Esophagus muscularis mucosa (tissue), 4 donors: ENCODE results near the gene CTDNEP1. TPM values are rescaled to one million over a fixed set of nuclear protein-coding genes. Genes with fewer than 3 reads are reported as not detected.
A peak's percentile ranks its signal among the peaks of the same experiment; 100 is the strongest.

ENCODE experiments used
- DNase-seq: peaks from one replicate; pipeline ENCODE4 v3.0.0-alpha.2; 2017; ENCODE audit errors: extremely low spot score
- H3K27ac ChIP-seq, 4 donors: fragments of 200-600 bp; sonication (generic); replicated peaks in 1 of 4; 1 replicate in 3 of 4; 2 replicates in 1 of 4; pipeline ENCODE4 v1.5.1; 2016 to 2019; ENCODE audit warnings: mild to moderate bottlenecking in 1 of 4
- H3K27me3 ChIP-seq, 4 donors: fragments of 200-600 bp; sonication (generic); one replicate each; pipeline versions ENCODE4 v1.5.1 to v1.6.0; 2016 to 2019
- H3K36me3 ChIP-seq, 4 donors: fragments of 200-600 bp; sonication (generic); one replicate each; pipeline ENCODE4 v1.5.1; 2016 to 2019
- H3K4me1 ChIP-seq, 4 donors: fragments of 200-600 bp; sonication (generic); one replicate each; pipeline ENCODE4 v1.5.1; 2016 to 2019
- H3K4me3 ChIP-seq, 4 donors: fragments of 200-600 bp; sonication (generic); 1 replicate in 2 of 4; 2 replicates in 2 of 4; pipeline ENCODE4 v1.5.1; 2016 to 2019; ENCODE audit warnings: mild to moderate bottlenecking in 4 of 4, moderate library complexity in 1 of 4
- H3K9me3 ChIP-seq, 4 donors: fragments of 200-600 bp; sonication (generic); 1 replicate in 3 of 4; 2 replicates in 1 of 4; pipeline ENCODE4 v1.5.1; 2016 to 2019
- CTCF ChIP-seq, 3 experiments: fragments of 200-600 bp in 2 of 3; fragments of 450-650 bp in 1 of 3; sonication (generic) in 2 of 3; IDR thresholded peaks; one replicate each; pipeline ENCODE4 v1.5.1; 2017 to 2019; ENCODE audit warnings: antibody characterized with exemption in 3 of 3, mild to moderate bottlenecking in 2 of 3, moderate library complexity in 1 of 3
- EP300 ChIP-seq: sonication (generic); formaldehyde crosslinking; IDR thresholded peaks from one replicate; pipeline ENCODE4 v1.6.1; 2017; ENCODE audit warnings: antibody characterized with exemption
- POLR2A ChIP-seq: fragments of 450-650 bp; IDR thresholded peaks from one replicate; pipeline ENCODE4 v1.6.1; 2017; ENCODE audit warnings: antibody characterized with exemption, moderate library complexity, mild to moderate bottlenecking, low read depth
- POLR2AphosphoS5 ChIP-seq, 2 donors: sonication (generic); formaldehyde crosslinking; IDR thresholded peaks; one replicate each; pipeline ENCODE4 v1.6.1; 2017; ENCODE audit warnings: antibody characterized with exemption in 2 of 2
- WGBS: methylation state at CpG from one replicate; pipeline ENCODE4 v1.1.5; 2018; 5-methylcytosine and 5-hydroxymethylcytosine counted together
- intact Hi-C: fragments of 100-400 bp; cut with DNase I; formaldehyde crosslinking; loops from one replicate; pipeline ENCODE4 v1.15.1; 2023
- total RNA-seq, 4 donors: library from RNA; depleted of rRNA; stranded (reverse); fragments of >200 nt; gene quantifications; one replicate each; pipeline versions ENCODE4 v1.1.0 to v1.2.1, GENCODE V29; 2016

The CTDNEP1 gene
- total RNA-seq, 4 donors from 2014 or later: 41.5 to 66.5 (median 46.6) TPM

GRCh38 chr17:7262192-7262934 lies 10.8 kb upstream of the CTDNEP1 start, which contains the start of gene CLDN7:
TSS of gene CLDN7 (minus strand) at chr17:7262478. CDS start at chr17:7262043, 435 bp downstream.
- Histone ChIP-seq H3K27ac (peak within 1 kb of the TSS in 2 of 4 donors; percentile 10 to 24), H3K36me3 (peaks cover 19 to 25% (median 23%) of the 10 kb centered on the region in 4 donors), H3K4me3 (peak within 1 kb of the TSS; percentile 44 to 64 (median 52)), H3K9me3 (no peaks in the 10 kb centered on the region), H3K27me3 (peaks cover 17 to 63% (median 37%) of the 10 kb centered on the region in 4 donors), H3K4me1 (peaks cover 25 to 40% (median 30%) of the 10 kb centered on the region in 4 donors)
- TF ChIP-seq CTCF (IDR thresholded peaks at IDR 0.05): no peak
- no peak for TF ChIP-seq EP300
- no peak for TF ChIP-seq POLR2A
- TF ChIP-seq POLR2AphosphoS5 (IDR thresholded peaks at IDR 0.05): no peak
- WGBS: 8% methylated on average over 48 of the region's 64 CpGs
- no peak for DNase-seq
- intact Hi-C loops: no loop called here

- peaks cover 17 to 60% (median 36%) of the 10 kb centered on the region in 4 donors for H3K27me3 ChIP-seq
- peak overlapping the region in 1 of 4 donors; percentile 10 for H3K27ac ChIP-seq
- no peaks in the 10 kb centered on the region for H3K9me3 ChIP-seq
- no peak for DNase-seq
- H3K4me3 ChIP-seq: peak overlapping the region; percentile 44 to 64 (median 52)
- H3K4me1 ChIP-seq: peaks cover 25 to 40% (median 30%) of the 10 kb centered on the region in 4 donors
- TF ChIP-seq EP300 (no peak), POLR2A (no peak), POLR2AphosphoS5 (IDR thresholded peaks at IDR 0.05) (no peak), CTCF (IDR thresholded peaks at IDR 0.05) (no peak)
- 16% methylated on average over 7 of the region's 71 CpGs for WGBS
- H3K36me3 ChIP-seq: peaks cover 22 to 33% (median 31%) of the 10 kb centered on the region in 4 donors
- intact Hi-C loops: no loop called here
Measured at GRCh38 chr17:7261379-7262191, 10.1 kb upstream of the CTDNEP1 start.

- no peak for DNase-seq
- H3K4me1 ChIP-seq: peaks cover 25 to 40% (median 30%) of the 10 kb centered on the region in 4 donors
- intact Hi-C loops: no loop called here
- H3K27me3 ChIP-seq: peaks cover 17 to 55% (median 36%) of the 10 kb centered on the region in 4 donors
- no peak for TF ChIP-seq CTCF (IDR thresholded peaks at IDR 0.05)
- peak in 1 of 2 donors; percentile 24 for TF ChIP-seq POLR2AphosphoS5 (IDR thresholded peaks at IDR 0.05)
- H3K36me3 ChIP-seq: peaks cover 28 to 40% (median 38%) of the 10 kb centered on the region in 4 donors
- peak overlapping the region in 2 of 4 donors; percentile 10 to 27 for H3K27ac ChIP-seq
- peak overlapping the region; percentile 44 to 64 (median 52) for H3K4me3 ChIP-seq
- WGBS: 21% methylated on average over 16 of the region's 54 CpGs
- H3K9me3 ChIP-seq: no peaks in the 10 kb centered on the region
Measured at GRCh38 chr17:7260651-7261378, 9.3 kb upstream of the CTDNEP1 start.

GRCh38 chr17:7260151-7260550 lies 8.6 kb upstream of the CTDNEP1 start:
- no peak overlapping the region for H3K27ac ChIP-seq
- peaks cover 32 to 47% (median 45%) of the 10 kb centered on the region in 4 donors for H3K36me3 ChIP-seq
- no peak overlapping the region for H3K4me3 ChIP-seq
- no peak for DNase-seq
- intact Hi-C loops: no loop called here
- peaks cover 25 to 40% (median 30%) of the 10 kb centered on the region in 4 donors for H3K4me1 ChIP-seq
- H3K9me3 ChIP-seq: no peaks in the 10 kb centered on the region
- 84% methylated on average over 3 of the region's 4 CpGs for WGBS
- TF ChIP-seq EP300: no peak
- TF ChIP-seq POLR2A: no peak
- no peak for TF ChIP-seq CTCF (IDR thresholded peaks at IDR 0.05)
- no peak for TF ChIP-seq POLR2AphosphoS5 (IDR thresholded peaks at IDR 0.05)
- peaks cover 17 to 49% (median 36%) of the 10 kb centered on the region in 4 donors for H3K27me3 ChIP-seq
